ENCODE measurements around the gene SH2D3A.
"Not testable (repeated sequence)": the region's sequence is repeated elsewhere in the genome, so short reads cannot be mapped to it uniquely, and the experiment has no call there.

SH2D3A gene

GRCh38 chr19:6709549-6709948 lies 57.7 kb downstream of the SH2D3A start:
- DNase-seq (ENCODE audit: low read depth in 1 of 2, low spot score in 1 of 2), result no peak

DNA sequence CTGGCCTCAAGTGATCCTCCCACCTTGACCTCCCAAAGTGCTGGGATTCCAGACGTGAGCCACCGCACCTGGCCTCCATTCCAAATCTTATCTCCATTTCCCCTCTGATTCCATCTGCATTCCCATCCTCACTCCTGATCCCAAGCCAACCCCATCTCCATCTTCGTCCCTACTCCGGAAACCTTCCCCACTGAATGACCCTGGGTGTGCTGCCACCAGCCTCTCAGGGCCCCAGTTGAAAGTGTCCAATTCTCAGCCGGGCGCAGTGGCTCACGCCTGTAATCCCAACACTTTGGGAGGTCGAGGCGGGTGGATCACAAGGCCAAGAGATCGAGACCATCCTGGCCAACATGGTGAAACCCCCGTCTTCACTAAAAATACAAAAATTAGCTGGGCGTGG lies 58.3 kb downstream of the SH2D3A start:
- not testable (repeated sequence) for DNase-seq (ENCODE audit: low read depth in 1 of 2, low spot score in 1 of 2)

DNA sequence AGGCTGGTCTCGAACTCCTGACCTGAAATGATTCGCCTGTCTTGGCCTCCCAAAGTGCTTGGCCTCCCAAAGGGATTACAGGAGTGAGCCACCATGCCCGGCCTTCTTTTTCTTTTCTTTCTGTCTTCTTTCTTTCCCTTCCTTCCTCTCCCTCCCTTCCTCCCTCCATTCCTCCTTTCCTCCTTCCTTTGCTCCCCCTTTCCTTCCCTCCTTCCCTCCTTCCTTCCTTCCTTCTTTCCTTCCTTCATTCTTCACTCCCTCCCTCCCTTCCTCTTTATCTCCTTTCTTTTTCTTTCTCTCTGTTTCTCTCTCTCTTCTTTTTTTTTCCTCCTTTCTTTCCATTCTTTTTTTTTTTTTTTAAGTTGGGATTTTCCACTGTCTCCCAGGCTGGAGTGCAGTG lies 58.9 kb downstream of the SH2D3A start:
- DNase-seq (ENCODE audit: low read depth in 1 of 2, low spot score in 1 of 2), result no peak

DNA sequence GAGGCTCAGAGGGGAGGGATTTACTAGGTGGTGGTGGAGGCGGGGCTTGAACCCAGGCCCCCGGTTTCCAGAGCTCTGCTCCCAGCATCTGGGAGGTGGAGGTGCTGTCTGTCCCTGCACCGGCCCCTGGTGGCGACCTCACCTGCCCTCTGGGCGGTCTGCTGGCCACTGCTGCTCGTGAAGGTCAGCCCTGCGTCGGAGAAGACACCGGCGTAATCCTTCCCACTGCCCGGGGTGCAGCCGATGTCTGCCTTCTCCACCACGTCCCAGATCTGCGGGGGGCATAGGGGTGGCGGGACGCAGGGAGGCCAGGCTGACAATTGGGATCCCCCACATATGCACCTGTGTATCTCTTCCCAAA lies 59.6 kb downstream of the SH2D3A start:
- DNase-seq (ENCODE audit: low read depth in 1 of 2, low spot score in 1 of 2), result no peak

DNA sequence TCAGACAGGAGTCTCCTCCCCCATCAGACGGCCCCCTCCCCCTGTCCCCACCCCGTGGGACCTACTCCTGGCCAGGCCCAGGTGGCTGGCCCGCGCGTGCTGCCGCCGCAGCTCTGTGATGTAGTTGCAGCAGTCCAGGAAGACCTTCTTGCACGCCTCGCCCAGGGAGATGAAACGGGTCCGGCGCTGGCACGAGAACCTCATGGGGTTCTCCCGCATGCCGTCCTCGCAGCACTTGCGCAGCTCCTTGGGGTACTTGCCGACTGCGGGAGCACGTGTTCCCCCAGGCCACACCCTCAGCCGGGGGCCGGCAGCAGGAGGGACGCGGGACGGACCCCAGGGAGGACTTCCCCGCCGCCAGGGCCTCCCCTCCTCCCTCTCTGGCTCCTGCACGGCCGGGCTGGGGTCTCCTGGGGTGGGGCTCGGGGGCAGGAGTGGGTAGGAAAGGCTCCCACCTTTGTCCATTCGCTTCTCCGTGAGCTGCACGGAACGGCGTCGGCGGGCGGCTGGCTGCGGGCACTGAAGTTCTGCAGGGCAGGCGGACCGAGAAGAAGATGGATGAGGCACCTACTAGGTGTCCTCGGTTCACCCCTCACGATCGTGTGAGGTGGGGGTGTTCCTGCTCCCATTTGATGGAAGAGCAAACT lies 60.1 kb downstream of the SH2D3A start:
- no peak for DNase-seq (ENCODE audit: low read depth in 1 of 2, low spot score in 1 of 2)

DNA sequence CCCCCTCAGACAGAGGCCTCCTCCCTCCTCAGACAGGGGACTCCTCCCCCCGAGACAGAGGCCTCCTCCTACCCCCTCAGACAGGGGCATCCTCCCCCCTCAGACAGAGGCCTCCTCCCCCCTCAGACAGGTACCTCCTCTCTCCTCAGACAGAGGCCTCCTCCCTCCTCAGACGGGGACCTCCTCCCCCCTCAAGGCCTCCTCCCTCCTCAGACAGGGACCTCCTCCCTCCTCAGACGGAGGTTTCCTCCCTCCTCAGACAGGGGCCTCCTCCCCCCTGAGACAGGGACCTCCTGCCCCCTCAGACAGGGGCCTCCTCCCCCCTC lies 60.6 kb downstream of the SH2D3A start:
- DNase-seq (ENCODE audit: low read depth in 1 of 2, low spot score in 1 of 2), result no peak

- no peak for DNase-seq (ENCODE audit: low read depth in 1 of 2, low spot score in 1 of 2)
These were observed 61.2 kb downstream of the SH2D3A start for GRCh38 chr19:6705931-6706632.
